HG03521 (cell line): ENCODE measurements around the gene ATP8B4.
A peak's percentile ranks its signal among the peaks of the same experiment; 100 is the strongest.
"Not testable (repeated sequence)": the region's sequence is repeated elsewhere in the genome, so short reads cannot be mapped to it uniquely, and the experiment has no call there.

ENCODE experiments used
- ATAC-seq: cut with Tn5 transposase; IDR thresholded peaks from one replicate; pipeline ENCODE4 v1.9.1; 2021; ENCODE audit warnings: mild to moderate bottlenecking, moderate library complexity; ENCODE audit not compliant: unreplicated experiment

The ATP8B4 gene

DNA sequence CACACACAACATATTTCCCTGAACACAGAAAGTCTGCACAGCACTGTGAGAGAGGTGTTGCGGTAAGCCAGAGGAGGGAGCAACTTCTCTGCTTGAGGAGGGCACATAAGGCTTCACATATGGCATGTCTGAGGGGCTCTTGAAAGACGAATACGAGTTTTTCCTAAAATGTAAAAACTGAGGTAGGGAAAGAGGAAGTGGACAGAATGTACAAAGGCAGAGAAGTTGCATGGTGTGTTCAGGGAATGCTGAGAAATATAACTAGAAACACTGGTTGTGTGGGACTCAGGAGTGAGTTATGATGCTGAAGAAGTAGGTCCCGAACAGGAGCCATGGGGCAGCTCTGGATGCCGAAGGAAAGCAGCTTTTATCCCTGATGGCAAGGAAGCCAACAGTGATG lies 22.8 kb upstream of the ATP8B4 start:
- no peak for ATAC-seq

DNA sequence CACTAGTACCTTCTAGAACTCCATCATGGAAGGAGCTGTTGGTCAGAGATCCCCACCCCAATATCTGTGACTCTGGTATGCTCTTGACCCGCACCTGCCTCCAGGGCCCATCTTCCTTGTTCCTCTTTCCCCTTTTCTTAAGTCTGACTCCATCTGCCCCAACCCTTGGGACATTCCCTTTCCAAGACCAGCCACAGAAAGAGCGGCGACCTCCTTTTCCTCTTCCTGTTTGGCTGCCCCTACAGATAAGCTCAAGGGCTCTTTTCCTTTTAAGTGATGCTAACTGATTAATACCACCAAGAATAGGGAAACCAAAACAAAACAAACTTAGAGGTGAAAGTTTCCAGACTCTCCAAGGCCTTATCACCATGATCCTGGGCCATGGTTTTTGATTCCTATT lies 21.9 kb upstream of the ATP8B4 start:
- no peak for ATAC-seq

DNA sequence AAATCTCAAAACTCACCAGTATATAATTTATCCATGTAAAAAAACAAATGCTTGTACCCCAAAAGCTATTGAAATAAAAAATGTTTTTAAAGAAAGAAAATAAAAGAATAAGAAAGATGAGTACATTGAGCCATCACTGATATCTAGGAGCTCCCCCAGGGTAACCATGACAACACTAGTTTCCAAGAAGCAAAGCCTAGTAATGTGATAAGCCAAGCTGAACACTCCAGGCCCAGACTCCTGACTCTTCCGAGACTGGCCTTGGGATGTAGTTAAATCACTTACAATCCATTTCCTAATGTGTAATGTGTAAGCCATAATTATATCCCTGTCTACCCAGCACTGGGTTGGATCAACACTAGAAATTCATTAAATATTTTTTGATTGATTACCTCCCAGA lies 21.1 kb upstream of the ATP8B4 start:
- no peak for ATAC-seq

DNA sequence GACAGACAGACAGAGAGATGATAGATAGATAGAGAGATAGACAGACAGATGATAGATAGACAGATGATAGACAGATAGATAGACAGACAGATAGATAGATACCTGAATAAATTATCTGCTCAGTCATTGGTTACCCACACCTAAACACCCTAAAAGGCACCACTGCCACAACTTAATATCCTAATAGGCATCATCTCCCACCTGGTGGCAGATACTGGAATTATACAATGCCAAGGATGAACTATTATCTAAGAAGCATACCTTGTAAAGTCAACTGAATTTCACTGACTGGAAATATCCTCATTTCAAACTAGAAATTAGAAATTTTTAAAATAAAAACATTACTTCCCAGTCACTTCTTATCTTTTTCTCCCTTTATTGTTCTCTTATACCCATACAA lies 19.4 kb upstream of the ATP8B4 start:
- ATAC-seq: no peak

DNA sequence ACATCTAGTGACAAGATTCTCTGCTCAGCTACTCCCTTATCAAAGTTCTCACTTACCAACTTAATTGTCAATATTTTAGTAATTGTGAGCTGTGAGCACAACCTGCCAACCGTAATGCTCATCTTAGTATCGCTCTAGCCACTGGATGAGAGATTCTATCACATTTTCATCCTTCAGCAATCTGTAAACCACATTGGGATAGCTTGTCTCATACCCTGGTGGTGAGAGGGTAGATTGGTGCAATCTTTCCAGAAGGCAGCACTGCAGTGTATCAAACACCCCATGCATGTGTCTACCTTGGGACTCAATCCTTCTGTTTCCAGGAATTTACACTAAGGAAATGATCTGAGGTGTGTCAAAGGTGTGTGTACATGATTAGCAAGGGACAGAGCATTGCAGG lies 18.9 kb upstream of the ATP8B4 start:
- ATAC-seq: no peak

DNA sequence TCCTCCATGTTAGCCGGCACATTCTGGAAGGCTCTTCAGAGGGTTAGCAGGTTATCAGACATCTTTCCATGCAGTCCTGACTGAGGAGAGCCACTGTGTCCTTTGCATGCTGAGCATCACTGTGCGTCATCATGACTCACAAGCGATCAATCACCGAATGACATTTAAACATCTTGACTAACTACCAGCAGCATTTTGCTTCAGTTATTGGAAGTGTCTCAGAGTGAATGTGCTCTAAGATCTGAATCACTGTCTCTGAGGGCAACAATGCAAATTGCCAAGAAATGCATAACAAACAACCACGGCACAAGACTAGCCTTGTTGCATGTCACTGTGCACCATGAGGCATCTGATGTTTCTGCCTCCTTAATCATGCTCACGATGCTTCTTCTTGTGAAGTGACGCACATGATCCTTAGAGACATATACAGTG lies 18.3 kb upstream of the ATP8B4 start:
- no peak for ATAC-seq

DNA sequence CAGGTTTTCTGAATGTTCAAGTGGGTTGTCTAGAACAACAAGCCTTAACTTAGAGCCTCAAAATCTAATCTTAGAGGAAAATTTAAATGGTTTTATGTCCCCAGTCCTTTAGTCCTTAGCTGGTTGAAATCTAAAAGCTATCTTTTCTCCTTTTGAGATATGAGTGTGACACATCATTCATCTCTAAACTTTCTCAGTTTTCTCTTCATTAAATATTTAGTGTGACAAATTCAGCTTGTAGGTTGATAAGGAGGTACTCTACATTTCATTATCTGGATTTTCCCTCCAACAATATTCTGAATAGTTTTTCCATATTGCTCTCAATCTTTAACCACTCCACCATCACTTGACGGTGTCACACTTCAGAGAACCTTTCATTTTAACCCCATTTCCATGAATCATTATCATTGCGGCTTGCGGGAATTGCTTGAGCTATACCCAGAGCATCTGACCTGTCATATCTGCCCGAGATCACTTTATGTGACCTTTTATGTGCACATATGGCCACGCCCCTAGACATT lies 16.1 kb upstream of the ATP8B4 start:
- ATAC-seq: peak; percentile 52

DNA sequence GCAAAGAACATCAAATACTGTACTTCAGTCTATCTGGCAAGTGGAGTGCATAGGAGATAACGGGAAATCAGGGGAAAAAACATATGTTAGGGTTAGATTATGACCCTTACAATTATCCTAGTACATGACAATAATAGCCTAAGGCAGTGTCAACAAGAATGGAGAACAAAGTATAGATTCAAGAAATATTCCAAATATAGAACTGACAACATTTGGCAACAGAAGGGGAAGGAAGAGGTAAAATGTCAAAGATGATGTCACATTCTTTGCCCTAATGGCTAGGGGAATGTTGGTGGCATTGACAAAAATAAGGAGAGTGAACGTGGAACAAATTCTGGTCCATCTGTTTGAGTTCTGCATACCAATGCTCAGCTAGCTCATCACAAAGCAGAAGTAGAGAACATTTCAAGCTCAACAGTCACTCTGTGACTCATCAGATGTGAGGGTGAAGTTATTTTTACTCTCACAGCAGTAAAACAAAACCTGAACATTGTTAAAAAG lies 15.5 kb upstream of the ATP8B4 start:
- peak; percentile 72 for ATAC-seq

DNA sequence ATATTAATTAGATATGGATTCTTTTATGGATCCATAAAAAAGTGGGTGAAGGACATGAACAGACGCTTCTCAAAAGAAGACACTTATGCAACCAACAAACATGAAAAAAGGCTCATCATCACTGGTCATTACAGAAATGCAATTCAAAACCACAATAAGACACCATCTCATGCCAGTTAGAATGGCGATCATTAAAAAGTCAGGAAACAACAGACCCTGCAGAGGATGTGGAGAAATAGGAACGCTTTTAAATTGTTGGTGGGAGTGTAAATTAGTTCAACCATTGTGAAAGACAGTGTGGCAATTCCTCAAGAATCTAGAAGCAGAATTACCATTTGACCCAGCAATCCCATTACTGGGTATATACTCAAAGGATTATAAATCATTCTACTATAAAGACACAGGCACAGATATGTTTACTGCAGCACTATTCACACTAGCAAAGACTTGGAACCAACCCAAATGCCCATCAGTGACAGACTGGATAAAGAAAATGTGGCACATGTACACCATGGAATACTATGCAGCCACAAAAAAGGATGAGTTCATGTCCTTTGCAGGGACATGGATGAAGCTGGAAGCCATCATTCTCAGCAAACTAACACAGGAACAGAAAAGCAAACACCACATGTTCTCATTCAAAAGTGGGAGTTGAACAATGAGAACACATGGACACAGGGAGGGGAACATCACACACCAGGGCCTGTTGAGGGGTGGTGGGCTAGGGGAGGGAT lies 13.4 kb upstream of the ATP8B4 start:
- ATAC-seq: not testable (repeated sequence)

DNA sequence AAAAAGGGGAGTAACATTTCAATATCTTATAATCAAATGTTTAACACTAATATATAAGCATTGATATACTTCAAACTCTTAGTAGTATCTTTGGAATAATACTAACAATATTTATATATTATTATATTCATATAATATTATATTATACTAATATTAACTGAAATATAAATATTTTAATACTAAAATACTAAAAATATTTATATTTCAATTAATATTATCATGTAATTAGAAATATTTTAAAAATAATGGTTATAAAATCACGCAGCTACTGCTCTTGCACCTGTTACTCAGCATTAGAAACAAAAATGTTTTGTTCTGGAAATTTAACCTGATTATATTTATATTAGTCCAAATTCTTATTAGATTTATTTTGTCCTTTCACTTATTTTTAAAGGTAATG lies 12.6 kb upstream of the ATP8B4 start:
- ATAC-seq: no peak

DNA sequence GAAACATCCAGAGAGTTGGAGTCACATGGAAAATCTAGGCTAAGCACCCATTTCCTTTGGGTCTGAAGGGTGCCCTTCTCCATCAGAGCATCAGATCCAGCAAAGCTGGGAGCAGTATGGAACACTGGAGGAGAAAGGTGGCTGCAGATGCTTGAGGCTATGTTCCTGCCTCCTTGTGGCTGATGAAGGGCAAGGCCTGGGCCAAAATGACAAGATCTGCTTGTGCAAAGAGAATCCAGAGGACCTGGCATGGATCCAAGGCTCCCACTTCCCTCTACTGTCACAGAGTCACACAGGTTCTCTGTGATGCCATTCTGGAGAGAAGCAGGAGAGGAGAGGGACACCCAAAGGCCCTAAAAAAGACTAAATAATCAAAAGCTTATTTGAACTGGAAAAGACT lies 9.2 kb upstream of the ATP8B4 start:
- ATAC-seq: no peak

DNA sequence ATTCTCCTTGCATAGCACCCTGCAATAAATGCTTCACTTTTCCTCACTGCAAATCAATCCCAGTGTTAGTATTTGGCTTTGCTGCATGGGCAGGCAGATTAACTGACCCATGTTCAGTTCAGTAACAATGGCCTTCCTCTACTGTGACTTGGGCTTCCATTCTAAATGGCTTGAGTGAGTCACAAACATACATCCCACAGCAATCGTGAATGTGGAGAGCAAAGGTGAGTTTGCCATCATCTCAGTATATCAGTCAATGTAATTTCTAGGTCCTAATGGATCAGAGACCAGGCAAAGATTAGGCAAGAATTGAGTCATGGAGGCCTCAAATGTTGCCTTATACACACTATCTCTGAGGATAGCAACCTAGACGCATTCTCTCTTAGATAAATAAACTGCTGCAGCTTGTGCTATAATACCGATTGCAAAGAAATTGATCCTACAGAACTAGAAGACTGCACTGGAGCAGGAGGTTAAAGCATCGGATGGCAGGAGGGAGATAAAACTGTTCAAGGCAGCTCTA lies 8.3 kb upstream of the ATP8B4 start:
- ATAC-seq: no peak

DNA sequence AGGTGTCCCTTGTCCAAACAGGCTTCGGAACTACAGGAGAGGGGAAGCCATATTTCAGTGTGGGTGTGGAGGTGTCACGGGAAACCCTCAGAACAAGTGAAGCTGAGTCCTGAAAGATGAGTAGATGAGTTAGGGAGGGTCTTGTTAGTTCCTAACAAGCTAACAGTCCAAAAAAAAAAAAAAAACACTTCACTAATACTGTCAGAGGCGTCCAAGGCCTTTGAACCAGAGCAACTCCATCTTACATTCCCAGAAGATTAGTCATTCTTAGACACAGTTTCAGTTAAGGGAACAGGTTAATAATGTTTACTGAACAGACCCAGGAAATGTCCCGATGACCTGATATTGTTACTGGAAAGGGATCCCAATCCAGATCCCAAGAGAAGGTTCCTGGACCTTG lies 7.0 kb upstream of the ATP8B4 start:
- ATAC-seq: no peak

DNA sequence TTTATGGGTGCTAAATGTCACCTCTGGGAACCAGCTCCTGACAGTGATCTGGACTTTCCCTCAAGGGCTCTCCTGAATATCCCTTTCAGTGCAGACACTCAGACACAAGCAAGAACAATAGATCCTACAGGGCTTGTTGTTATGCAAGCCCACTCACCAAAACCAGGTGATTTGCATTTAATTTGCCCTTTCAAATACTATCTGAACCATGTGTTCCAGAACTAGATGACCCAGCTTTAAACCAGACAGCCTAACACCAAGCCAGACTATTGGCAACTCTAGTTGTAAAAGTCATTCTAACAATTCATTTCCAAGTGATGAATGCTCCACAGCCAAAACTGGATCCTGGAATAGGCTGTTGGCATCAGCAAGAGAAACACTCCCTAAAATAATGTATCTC lies 5.6 kb upstream of the ATP8B4 start:
- no peak for ATAC-seq

DNA sequence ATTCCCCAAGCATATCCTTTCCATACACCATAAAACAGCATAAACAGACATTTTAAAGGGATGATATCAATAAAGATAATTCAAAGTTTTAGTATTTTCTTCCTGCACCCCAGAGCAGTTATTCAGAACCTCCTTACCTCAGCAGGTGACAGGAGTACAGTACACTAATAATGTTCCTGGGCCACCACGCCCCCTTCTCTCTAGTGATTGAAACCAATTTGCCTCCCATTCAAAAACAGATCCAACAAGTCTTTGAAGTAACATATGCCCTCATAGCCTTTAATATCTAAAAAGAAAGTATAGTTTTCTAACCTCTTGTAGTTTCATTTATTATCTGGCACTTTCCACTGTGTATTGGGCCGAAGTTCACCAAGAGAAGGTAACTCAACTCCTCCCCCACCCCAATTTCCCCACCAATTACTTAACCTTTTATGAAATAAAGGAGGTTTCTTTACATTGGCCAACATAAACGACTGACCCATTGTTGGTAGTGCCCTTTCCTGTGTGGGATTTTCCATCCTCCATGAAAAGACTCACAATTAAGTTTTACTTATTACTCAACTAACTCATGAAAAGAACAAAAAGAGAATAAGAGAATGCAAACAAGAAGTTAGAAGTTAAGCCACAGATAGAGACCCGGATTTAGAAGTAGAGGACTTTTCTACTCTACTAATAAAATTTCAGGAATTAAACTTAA lies 5.0 kb upstream of the ATP8B4 start:
- no peak for ATAC-seq

DNA sequence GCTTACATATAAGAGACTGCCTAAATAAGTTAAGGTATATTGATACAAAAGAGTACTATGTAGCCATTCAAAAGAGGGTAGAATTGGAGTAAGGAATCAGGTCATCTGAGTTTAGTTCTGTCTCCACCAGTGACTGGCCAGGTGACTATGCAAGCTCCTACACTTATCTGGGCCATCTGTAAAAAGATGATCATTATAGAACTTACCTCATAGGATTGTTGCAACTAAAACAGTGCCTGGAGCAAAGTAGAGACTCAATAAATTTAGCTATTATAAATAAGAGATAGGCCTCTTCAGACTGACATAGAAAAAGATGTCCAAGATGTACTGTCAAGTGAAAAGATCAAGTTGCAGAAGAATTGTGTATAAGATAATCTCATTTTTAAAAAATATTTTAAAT lies 1.7 kb upstream of the ATP8B4 start:
- ATAC-seq: no peak

DNA sequence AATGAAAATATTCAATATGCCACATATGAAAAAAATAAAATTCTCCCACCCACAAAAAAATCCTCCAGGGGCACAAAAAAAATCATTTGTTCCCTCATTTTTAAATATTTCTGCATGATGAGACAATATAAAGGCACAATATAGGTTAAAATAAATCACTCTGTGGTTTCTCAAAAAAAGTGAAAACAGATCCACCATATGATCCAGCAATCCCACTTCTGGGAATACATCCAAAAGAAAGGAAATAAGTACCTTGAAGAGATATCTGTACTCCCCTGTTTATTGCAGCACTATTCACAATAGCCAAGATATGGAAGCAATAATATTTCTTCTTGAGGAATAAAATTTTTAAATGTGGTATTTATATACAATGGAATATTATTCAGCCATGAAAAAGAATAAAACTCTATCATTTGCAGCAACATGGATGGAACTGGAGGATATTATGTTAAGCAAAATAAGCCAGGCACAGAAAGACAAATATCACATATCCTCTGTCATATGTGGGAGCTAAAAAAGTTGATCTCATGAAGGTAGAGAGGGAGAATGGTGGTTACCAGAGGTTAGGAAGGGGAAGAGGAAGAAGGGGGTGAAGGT lies 1.5 kb downstream of the ATP8B4 start:
- no peak for ATAC-seq

DNA sequence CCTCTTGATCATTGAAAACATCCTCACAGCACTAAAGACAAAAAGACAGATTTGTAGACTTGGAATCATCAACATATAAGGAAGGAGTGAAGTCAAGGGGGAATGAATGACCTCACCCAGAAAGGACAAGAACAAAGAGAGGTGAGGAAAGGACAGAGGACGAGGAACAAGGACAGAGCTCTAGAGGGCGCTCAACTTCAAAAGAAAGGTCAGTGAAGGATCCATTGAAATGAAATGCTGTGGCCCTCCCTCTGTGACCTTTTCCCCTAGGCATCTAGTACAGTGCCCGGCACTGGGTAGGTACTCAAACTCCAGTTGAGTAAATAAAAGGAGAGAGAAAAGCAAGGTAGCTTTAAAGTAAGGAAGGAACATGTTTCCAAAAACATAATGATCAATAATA lies 2.6 kb downstream of the ATP8B4 start:
- no peak for ATAC-seq

DNA sequence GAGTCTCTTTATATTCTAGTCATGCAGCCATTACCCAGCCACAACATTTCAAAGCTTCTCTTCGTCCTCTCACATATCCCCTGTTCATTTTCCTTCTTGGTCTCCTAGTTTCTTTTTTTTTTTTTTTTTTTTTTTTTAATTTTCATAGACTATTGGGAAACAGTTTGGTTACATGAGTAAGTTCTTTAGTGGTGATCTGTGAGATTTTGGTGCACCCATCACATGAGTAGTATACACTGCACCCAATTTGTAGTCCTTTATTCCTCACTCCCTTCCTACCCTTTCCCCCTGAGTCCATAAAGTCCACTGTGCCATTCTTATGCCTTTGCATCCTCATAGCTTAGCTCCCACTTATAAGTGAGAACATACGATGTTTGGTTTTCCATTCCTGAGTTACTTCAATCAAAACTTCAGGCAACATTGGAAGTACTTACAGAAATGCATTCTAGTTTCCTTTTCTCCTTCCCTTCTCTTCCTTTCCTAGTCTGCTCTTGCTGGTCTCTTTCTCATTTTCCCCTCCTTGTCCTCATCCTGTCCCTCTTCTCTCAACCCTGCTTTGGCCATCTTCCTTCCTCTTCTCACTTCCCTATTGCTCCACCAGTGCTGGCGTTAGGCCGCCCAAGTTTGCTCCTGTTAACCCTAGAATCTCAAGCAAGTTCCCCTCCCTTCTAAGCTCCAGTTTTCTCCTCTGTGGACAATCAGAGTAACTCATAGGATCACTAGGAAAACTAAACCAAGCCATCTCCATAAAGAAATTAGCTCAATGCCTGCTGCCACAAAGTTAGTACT lies 4.8 kb downstream of the ATP8B4 start:
- no peak for ATAC-seq

DNA sequence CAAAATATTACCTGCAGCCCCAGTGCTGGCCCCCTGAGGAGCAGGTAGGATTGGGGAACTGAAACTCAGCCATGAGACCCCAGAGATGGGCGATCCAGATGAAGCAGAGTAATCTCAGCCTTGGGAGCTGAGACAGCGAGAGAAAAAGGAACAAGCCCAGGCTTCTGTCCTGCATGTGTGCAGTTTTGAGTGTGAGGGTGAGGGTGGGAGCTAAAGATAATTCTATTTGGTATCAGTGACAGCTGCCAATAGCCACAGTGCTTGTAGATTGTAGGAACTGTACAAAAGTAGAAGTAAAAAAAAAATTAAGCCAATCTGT lies 5.9 kb downstream of the ATP8B4 start:
- ATAC-seq: no peak
